MM.1S (cell line): ENCODE results near the gene ACTA1.

Source experiments
- DNase-seq: peaks from one replicate; pipeline ENCODE4 v3.0.0-alpha.2; 2015
- H2AFZ ChIP-seq: fragments of 300-600 bp; sonication (generic); 2 replicates; pipeline ENCODE4 v1.6.0; 2016; ENCODE audit warnings: antibody characterized with exemption, low read length
- H3F3A ChIP-seq: fragments of 300-600 bp; sonication (generic); 2 replicates; pipeline ENCODE4 v1.6.1; 2016; ENCODE audit warnings: mild to moderate bottlenecking, antibody characterized with exemption, low read length, moderate library complexity, mixed read lengths; ENCODE audit not compliant: insufficient read depth
- H3K27ac ChIP-seq: fragments of 300-600 bp; sonication (generic); 2 replicates; pipeline ENCODE4 v1.5.1; 2016; ENCODE audit warnings: mild to moderate bottlenecking, low read length
- H3K27me3 ChIP-seq: fragments of 300-600 bp; sonication (generic); replicated peaks from 2 replicates; pipeline ENCODE4 v1.6.0; 2016; ENCODE audit warnings: low read length; ENCODE audit not compliant: insufficient read depth
- H3K36me3 ChIP-seq: fragments of 300-600 bp; sonication (generic); replicated peaks from 2 replicates; pipeline ENCODE4 v1.6.1; 2016; ENCODE audit warnings: mild to moderate bottlenecking, low read length, mixed read lengths; ENCODE audit not compliant: insufficient read depth
- H3K4me1 ChIP-seq: fragments of 300-600 bp; sonication (generic); 2 replicates; pipeline ENCODE4 v1.6.1; 2016; ENCODE audit warnings: low read length, mixed read lengths
- H3K4me2 ChIP-seq: fragments of 300-600 bp; sonication (generic); 2 replicates; pipeline ENCODE4 v1.6.0; 2016; ENCODE audit warnings: low read depth, low read length
- H3K4me3 ChIP-seq: fragments of 300-600 bp; sonication (generic); 2 replicates; pipeline ENCODE4 v1.5.1; 2016; ENCODE audit warnings: low read length, mixed read lengths
- H3K79me2 ChIP-seq: fragments of 300-600 bp; sonication (generic); 2 replicates; pipeline ENCODE4 v1.6.1; 2016; ENCODE audit warnings: mixed run types, low read length, mixed read lengths
- H3K9ac ChIP-seq: fragments of 300-600 bp; sonication (generic); 2 replicates; pipeline ENCODE4 v1.6.1; 2016; ENCODE audit warnings: low read length, mixed read lengths
- H3K9me2 ChIP-seq: fragments of 300-600 bp; sonication (generic); replicated peaks from 2 replicates; pipeline ENCODE4 v1.6.1; 2016; ENCODE audit warnings: mild to moderate bottlenecking, low read length, mixed read lengths; ENCODE audit not compliant: insufficient read depth
- H3K9me3 ChIP-seq: fragments of 300-600 bp; sonication (generic); replicated peaks from 2 replicates; pipeline ENCODE4 v1.6.1; 2016; ENCODE audit warnings: mild to moderate bottlenecking, low read length, mixed read lengths; ENCODE audit not compliant: insufficient read depth
- H4K20me1 ChIP-seq: fragments of 300-600 bp; sonication (generic); 2 replicates; pipeline ENCODE4 v1.6.1; 2016; ENCODE audit warnings: mild to moderate bottlenecking, low read length, moderate library complexity, mixed read lengths; ENCODE audit not compliant: insufficient read depth
- CTCF ChIP-seq: fragments of 300-600 bp; sonication (generic); IDR thresholded peaks from 2 replicates; pipeline ENCODE4 v1.5.1; 2016; ENCODE audit warnings: antibody characterized with exemption, low read length, mixed read lengths
- EZH2 ChIP-seq: fragments of 300-600 bp; sonication (generic); optimal IDR thresholded peaks from 2 replicates; pipeline ENCODE3; 2017; ENCODE audit warnings: low read depth, mild to moderate bottlenecking, antibody characterized with exemption, low read length, mixed read lengths
- EZH2phosphoT487 ChIP-seq: fragments of 300-600 bp; sonication (generic); IDR thresholded peaks from 2 replicates; pipeline ENCODE4 v1.6.1; 2018; ENCODE audit warnings: antibody characterized with exemption, low read length

The ACTA1 gene

GRCh38 chr1:229407206-229408026 is 26.5 kb downstream of the ACTA1 start:
- H3K36me3 ChIP-seq, result no peaks in the 10 kb centered on the region
- peaks cover 9% of the 10 kb centered on the region for H3K4me1 ChIP-seq
- no peak overlapping the region for H3K4me3 ChIP-seq
- H3K9me2 ChIP-seq, result no peaks in the 10 kb centered on the region
- no peaks in the 10 kb centered on the region for H3F3A ChIP-seq
- no peak overlapping the region for H3K27ac ChIP-seq
- no peak overlapping the region for H2AFZ ChIP-seq
- no peaks in the 10 kb centered on the region for H3K9me3 ChIP-seq
- no peaks in the 10 kb centered on the region for H4K20me1 ChIP-seq
- H3K4me2 ChIP-seq, result no peak overlapping the region
- no peaks in the 10 kb centered on the region for H3K27me3 ChIP-seq
- H3K9ac ChIP-seq, result no peak overlapping the region
- DNase-seq, result no peak
- no peaks in the 10 kb centered on the region for H3K79me2 ChIP-seq
- TF ChIP-seq CTCF (no peak), EZH2 (no peak)

GRCh38 chr1:229406798-229407197 is 27.1 kb downstream of the ACTA1 start:
- no peaks in the 10 kb centered on the region for H4K20me1 ChIP-seq
- TF ChIP-seq EZH2, result no peak
- TF ChIP-seq EZH2phosphoT487, result no peak
- TF ChIP-seq CTCF, result no peak
- H3K9me3 ChIP-seq, result no peaks in the 10 kb centered on the region
- no peaks in the 10 kb centered on the region for H3F3A ChIP-seq
- no peaks in the 10 kb centered on the region for H3K9me2 ChIP-seq
- H3K36me3 ChIP-seq, result no peaks in the 10 kb centered on the region
- no peak overlapping the region for H2AFZ ChIP-seq
- peaks cover 9% of the 10 kb centered on the region for H3K4me1 ChIP-seq
- no peaks in the 10 kb centered on the region for H3K27me3 ChIP-seq
- no peak for DNase-seq
- no peak overlapping the region for H3K4me3 ChIP-seq
- no peak overlapping the region for H3K4me2 ChIP-seq
- H3K9ac ChIP-seq, result no peak overlapping the region
- H3K27ac ChIP-seq, result no peak overlapping the region
- no peaks in the 10 kb centered on the region for H3K79me2 ChIP-seq

- Histone ChIP-seq H3K4me2 (no peak overlapping the region), H3K27ac (no peak overlapping the region), H3K9me3 (no peaks in the 10 kb centered on the region), H4K20me1 (no peaks in the 10 kb centered on the region), H3F3A (no peaks in the 10 kb centered on the region), H3K4me1 (no peaks in the 10 kb centered on the region), H3K9me2 (no peaks in the 10 kb centered on the region), H3K4me3 (no peak overlapping the region), H2AFZ (no peak overlapping the region), H3K9ac (no peak overlapping the region), H3K27me3 (no peaks in the 10 kb centered on the region), H3K36me3 (no peaks in the 10 kb centered on the region), H3K79me2 (no peaks in the 10 kb centered on the region)
- DNase-seq, result no peak
- TF ChIP-seq EZH2 (no peak), CTCF (no peak), EZH2phosphoT487 (no peak)
Observed at GRCh38 chr1:229403573-229403972, 30.3 kb downstream of the ACTA1 start.
